ENCODE measurements around the gene PSMC2.

- no peak for TF ChIP-seq CTCF (IDR thresholded peaks at IDR 0.05)
- TF ChIP-seq POLR2A (IDR thresholded peaks at IDR 0.05), result no peak
These were observed 47.8 kb upstream of the PSMC2 start for GRCh38 chr7:103299660-103300059.
